ENCODE measurements around the gene PRR33.

PRR33 gene

DNA sequence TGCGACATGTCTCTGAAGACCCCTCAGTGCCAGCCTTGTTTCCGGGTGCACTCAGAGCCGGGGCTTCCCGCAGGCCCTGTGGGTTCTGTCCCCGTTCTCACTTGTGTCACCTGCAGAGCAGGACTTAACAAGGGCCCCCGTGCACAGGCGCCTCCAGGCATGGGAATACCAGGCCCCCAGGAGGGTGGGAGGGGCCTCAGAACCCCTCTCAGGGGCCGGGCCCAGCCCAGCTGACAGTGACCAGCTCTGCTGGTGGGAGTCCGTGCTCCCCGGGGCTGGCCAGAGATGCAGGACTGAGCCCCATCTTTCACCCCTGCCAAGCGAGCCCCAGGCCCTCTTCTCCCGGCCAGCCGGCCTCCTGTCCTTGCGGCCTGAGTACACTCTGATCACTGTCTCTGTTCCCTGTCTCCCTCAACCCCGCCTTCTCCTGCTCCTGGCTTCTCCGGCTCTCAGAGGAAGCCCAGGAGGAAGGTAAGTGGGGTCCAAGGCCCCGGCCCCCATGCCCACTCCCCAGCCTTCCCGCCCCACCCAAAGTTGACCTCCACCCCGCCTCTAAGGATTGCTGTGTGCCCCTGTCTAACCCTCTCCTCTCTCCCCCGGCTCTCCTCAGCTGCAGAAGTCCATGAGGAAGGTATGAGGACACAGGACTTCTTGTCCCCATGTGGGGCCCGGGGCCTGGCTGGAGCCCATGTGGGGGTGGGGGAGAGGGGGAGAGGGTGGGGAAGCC, 33.1 kb upstream of the PRR33 start:
- Histone ChIP-seq H3K4me1 (no peaks in the 10 kb centered on the region), H3K4me3 (ENCODE audit: low read depth, low read length) (no peak overlapping the region), H3K27me3 (no peaks in the 10 kb centered on the region), H3K9me3 (no peaks in the 10 kb centered on the region), H3K36me3 (no peaks in the 10 kb centered on the region)
- TF ChIP-seq, protein P1, sequence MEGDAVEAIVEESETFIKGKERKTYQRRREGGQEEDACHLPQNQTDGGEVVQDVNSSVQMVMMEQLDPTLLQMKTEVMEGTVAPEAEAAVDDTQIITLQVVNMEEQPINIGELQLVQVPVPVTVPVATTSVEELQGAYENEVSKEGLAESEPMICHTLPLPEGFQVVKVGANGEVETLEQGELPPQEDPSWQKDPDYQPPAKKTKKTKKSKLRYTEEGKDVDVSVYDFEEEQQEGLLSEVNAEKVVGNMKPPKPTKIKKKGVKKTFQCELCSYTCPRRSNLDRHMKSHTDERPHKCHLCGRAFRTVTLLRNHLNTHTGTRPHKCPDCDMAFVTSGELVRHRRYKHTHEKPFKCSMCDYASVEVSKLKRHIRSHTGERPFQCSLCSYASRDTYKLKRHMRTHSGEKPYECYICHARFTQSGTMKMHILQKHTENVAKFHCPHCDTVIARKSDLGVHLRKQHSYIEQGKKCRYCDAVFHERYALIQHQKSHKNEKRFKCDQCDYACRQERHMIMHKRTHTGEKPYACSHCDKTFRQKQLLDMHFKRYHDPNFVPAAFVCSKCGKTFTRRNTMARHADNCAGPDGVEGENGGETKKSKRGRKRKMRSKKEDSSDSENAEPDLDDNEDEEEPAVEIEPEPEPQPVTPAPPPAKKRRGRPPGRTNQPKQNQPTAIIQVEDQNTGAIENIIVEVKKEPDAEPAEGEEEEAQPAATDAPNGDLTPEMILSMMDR (IDR thresholded peaks at IDR 0.05; ENCODE audit: low read depth, low read length) = no peak
- no peak for DNase-seq

DNA sequence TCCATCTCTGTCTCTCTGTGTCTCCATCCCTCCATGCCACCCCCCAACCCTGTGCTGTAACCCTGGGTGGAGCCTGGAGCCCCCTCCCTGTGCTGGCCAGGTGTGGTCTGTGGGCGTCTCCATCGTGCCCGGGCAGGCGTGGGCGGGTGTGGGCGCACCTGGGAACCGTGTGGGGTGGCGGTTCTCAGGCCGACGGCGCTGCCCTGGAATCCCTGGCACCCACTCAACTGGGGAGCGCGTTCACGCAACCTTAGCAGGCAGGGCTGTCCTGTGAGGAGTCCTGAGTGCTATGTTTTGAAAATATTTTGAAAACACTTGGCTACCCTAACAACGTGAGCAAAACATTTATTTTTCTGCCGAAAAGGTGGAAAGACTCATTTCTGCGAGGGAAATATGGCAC, 32.5 kb upstream of the PRR33 start:
- H3K4me1 ChIP-seq = no peaks in the 10 kb centered on the region
- no peak for DNase-seq
- TF ChIP-seq, protein P1 (IDR thresholded peaks at IDR 0.05; ENCODE audit: low read depth, low read length) = no peak

GRCh38 chr11:1923201-1923956, 31.7 kb upstream of the PRR33 start:
- Histone ChIP-seq H3K4me3 (ENCODE audit: low read depth, low read length) (no peak overlapping the region), H3K27me3 (no peaks in the 10 kb centered on the region), H3K4me1 (no peaks in the 10 kb centered on the region), H3K9me3 (no peaks in the 10 kb centered on the region), H3K36me3 (no peaks in the 10 kb centered on the region)
- no peak for DNase-seq
- TF ChIP-seq, protein P1 (IDR thresholded peaks at IDR 0.05; ENCODE audit: low read depth, low read length) = no peak

More for the DNA sequence above, 32.5 kb upstream of the PRR33 start:
- Histone ChIP-seq H3K27me3 (no peaks in the 10 kb centered on the region), H3K9me3 (no peaks in the 10 kb centered on the region), H3K4me3 (ENCODE audit: low read depth, low read length) (no peak overlapping the region), H3K36me3 (no peaks in the 10 kb centered on the region)

- TF ChIP-seq, protein P1 (IDR thresholded peaks at IDR 0.05; ENCODE audit: low read depth, low read length) = no peak
These were observed 30.9 kb upstream of the PRR33 start for GRCh38 chr11:1922481-1923081.

DNA sequence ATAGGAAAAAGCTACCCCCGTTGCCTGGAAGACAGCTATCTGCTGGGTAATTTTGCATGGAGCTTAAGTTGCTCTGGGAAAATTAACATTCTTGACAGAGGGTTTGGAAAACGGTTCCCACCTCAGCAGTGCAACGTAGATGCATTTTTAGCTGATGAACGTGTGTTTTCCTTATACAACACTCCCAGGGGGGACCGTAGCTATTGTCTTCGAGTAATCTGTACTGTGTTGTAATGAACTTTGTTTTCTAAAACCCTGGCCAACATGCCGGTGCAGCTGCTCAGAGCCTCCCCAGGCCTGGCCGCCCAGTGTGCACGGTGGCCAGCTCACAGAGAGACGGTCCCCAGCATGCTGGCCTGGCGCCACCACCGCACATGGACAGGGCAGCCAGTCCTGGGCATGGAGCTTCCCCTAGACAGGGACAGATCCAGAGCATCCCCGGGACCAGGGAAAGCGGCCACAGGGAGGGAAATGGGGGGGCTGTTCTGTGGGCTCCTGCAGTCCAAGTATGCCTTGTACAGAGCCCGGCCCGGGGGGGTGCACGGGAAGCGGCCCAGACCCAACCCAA, 30.0 kb upstream of the PRR33 start:
- no peaks in the 10 kb centered on the region for H3K4me1 ChIP-seq
- no peak overlapping the region for H3K4me3 ChIP-seq (ENCODE audit: low read depth, low read length)
- DNase-seq = no peak
- no peaks in the 10 kb centered on the region for H3K27me3 ChIP-seq
- TF ChIP-seq, protein P1 (IDR thresholded peaks at IDR 0.05; ENCODE audit: low read depth, low read length) = no peak
- no peaks in the 10 kb centered on the region for H3K36me3 ChIP-seq
- H3K9me3 ChIP-seq = no peaks in the 10 kb centered on the region

More at GRCh38 chr11:1922481-1923081, 30.9 kb upstream of the PRR33 start:
- Histone ChIP-seq H3K9me3 (no peaks in the 10 kb centered on the region), H3K4me1 (no peaks in the 10 kb centered on the region), H3K36me3 (no peaks in the 10 kb centered on the region), H3K4me3 (ENCODE audit: low read depth, low read length) (no peak overlapping the region), H3K27me3 (no peaks in the 10 kb centered on the region)
- no peak for DNase-seq
